OCI-LY1 (cell line): ENCODE data around the gene SRMS.

ENCODE experiments used
- H2AFZ ChIP-seq: fragments of 200-600 bp; sonication (generic), shearing (Covaris generic); 2 replicates; pipeline ENCODE4 v1.6.0; 2014; ENCODE audit warnings: antibody characterized with exemption, mild to moderate bottlenecking, low read length
- H3F3A ChIP-seq: fragments of 200-600 bp; sonication (generic), shearing (Covaris generic); 2 replicates; pipeline ENCODE4 v1.6.0; 2014; ENCODE audit warnings: mild to moderate bottlenecking, antibody characterized with exemption, low read length, moderate library complexity; ENCODE audit not compliant: insufficient read depth
- H3K27ac ChIP-seq: fragments of 200-600 bp; sonication (generic); 2 replicates; pipeline ENCODE4 v1.5.1; 2014; ENCODE audit warnings: low read length, mixed run types, mild to moderate bottlenecking, low read depth; ENCODE audit not compliant: poor library complexity, severe bottlenecking
- H3K27me3 ChIP-seq: fragments of 200-600 bp; sonication (generic); 2 replicates; pipeline ENCODE4 v1.6.0; 2014; ENCODE audit warnings: antibody characterized with exemption, mild to moderate bottlenecking, low read length, moderate library complexity; ENCODE audit not compliant: insufficient read depth
- H3K36me3 ChIP-seq: fragments of 200-600 bp; sonication (generic); 2 replicates; pipeline ENCODE4 v1.6.1; 2014; ENCODE audit warnings: mild to moderate bottlenecking, antibody characterized with exemption, low read length, moderate library complexity, mixed read lengths; ENCODE audit not compliant: insufficient read depth
- H3K4me1 ChIP-seq: fragments of 200-600 bp; sonication (generic); 2 replicates; pipeline ENCODE4 v1.5.1; 2014; ENCODE audit warnings: mild to moderate bottlenecking, low read length, moderate library complexity; ENCODE audit not compliant: insufficient read depth, severe bottlenecking
- H3K4me2 ChIP-seq: fragments of 200-600 bp; sonication (generic), shearing (Covaris generic); 2 replicates; pipeline ENCODE4 v1.6.1; 2014; ENCODE audit warnings: low read length
- H3K4me3 ChIP-seq: fragments of 200-600 bp; sonication (generic); 2 replicates; pipeline ENCODE4 v1.5.1; 2014; ENCODE audit warnings: low read length, low read depth, mild to moderate bottlenecking, mixed read lengths; ENCODE audit not compliant: poor library complexity, severe bottlenecking
- H3K79me2 ChIP-seq: fragments of 200-600 bp; shearing (Covaris generic); 2 replicates; pipeline ENCODE4 v1.6.1; 2016; ENCODE audit warnings: mixed run types, low read length, mixed read lengths; ENCODE audit not compliant: insufficient read depth
- H3K9ac ChIP-seq: fragments of 200-600 bp; sonication (generic), shearing (Covaris generic); 2 replicates; pipeline ENCODE4 v1.6.1; 2014; ENCODE audit warnings: mild to moderate bottlenecking, low read length, mixed read lengths
- H3K9me2 ChIP-seq: fragments of 200-600 bp; sonication (generic), shearing (Covaris generic); 2 replicates; pipeline ENCODE4 v1.6.1; 2014; ENCODE audit warnings: low read depth, mild to moderate bottlenecking, low read length, mixed read lengths
- H3K9me3 ChIP-seq: fragments of 200-600 bp; shearing (Covaris generic); 2 replicates; pipeline ENCODE4 v1.6.1; 2014; ENCODE audit warnings: low read length, mixed read lengths
- H4K20me1 ChIP-seq: fragments of 200-600 bp; sonication (generic), shearing (Covaris generic); 2 replicates; pipeline ENCODE4 v1.6.0; 2016; ENCODE audit warnings: mild to moderate bottlenecking, low read length; ENCODE audit not compliant: insufficient read depth
- CTCF ChIP-seq: fragments of 200-600 bp; sonication (generic), shearing (Covaris generic); IDR thresholded peaks from 2 replicates; pipeline ENCODE4 v1.5.1; 2017; ENCODE audit warnings: mild to moderate bottlenecking, antibody characterized with exemption, low read length, moderate library complexity, mixed read lengths
- EZH2 ChIP-seq: fragments of 200-600 bp; sonication (generic), shearing (Covaris generic); IDR thresholded peaks from 2 replicates; pipeline ENCODE4 v1.8.0; 2017; ENCODE audit warnings: borderline replicate concordance, mixed run types, mild to moderate bottlenecking, antibody characterized with exemption, low read length, moderate library complexity, mixed read lengths

SRMS gene

GRCh38 chr20:63567386-63568169 lies 20.0 kb upstream of the SRMS start:
- no peaks in the 10 kb centered on the region for H3F3A ChIP-seq
- H3K27ac ChIP-seq = no peak overlapping the region
- H3K9me2 ChIP-seq = no peaks in the 10 kb centered on the region
- H3K4me2 ChIP-seq = no peak overlapping the region
- H3K36me3 ChIP-seq = no peaks in the 10 kb centered on the region
- H3K4me1 ChIP-seq = no peaks in the 10 kb centered on the region
- H4K20me1 ChIP-seq = no peaks in the 10 kb centered on the region
- H3K9ac ChIP-seq = no peak overlapping the region
- TF ChIP-seq EZH2 = no peak
- TF ChIP-seq CTCF = no peak
- H3K4me3 ChIP-seq = no peak overlapping the region
- H3K9me3 ChIP-seq = no peaks in the 10 kb centered on the region
- peaks cover 10% of the 10 kb centered on the region; the same call in 1 of the 2 replicates for H3K27me3 ChIP-seq
- no peaks in the 10 kb centered on the region for H3K79me2 ChIP-seq
- no peak overlapping the region for H2AFZ ChIP-seq

DNA sequence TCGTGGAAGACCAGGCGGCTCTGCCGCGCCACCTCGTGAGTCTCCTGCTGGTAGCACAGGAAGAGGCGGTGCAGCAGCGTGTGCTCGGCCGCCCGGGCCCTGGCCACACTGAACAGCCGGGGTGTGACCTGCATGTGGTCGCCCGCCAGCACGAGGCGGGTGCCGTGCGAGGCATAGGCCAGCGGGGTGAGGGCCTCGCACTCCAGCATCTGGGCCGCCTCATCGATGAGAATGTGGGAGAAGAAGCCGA lies 19.5 kb upstream of the SRMS start:
- Histone ChIP-seq H3K9me3 (no peaks in the 10 kb centered on the region), H3K79me2 (no peaks in the 10 kb centered on the region), H3K4me1 (no peaks in the 10 kb centered on the region), H3F3A (no peaks in the 10 kb centered on the region), H4K20me1 (no peaks in the 10 kb centered on the region), H3K27ac (no peak overlapping the region), H2AFZ (no peak overlapping the region), H3K9me2 (no peaks in the 10 kb centered on the region), H3K4me3 (no peak overlapping the region), H3K27me3 (peaks cover 10% of the 10 kb centered on the region; the same call in 1 of the 2 replicates), H3K36me3 (no peaks in the 10 kb centered on the region), H3K4me2 (no peak overlapping the region), H3K9ac (no peak overlapping the region)
- TF ChIP-seq EZH2 (no peak), CTCF (no peak)

GRCh38 chr20:63566395-63567135 lies 19.0 kb upstream of the SRMS start:
- Histone ChIP-seq H3K9me3 (no peaks in the 10 kb centered on the region), H3K27ac (no peak overlapping the region), H3K79me2 (no peaks in the 10 kb centered on the region), H4K20me1 (no peaks in the 10 kb centered on the region), H3K36me3 (no peaks in the 10 kb centered on the region), H3K4me2 (no peak overlapping the region), H3K27me3 (peaks cover 13% of the 10 kb centered on the region; the same call in 1 of the 2 replicates), H3K9me2 (no peaks in the 10 kb centered on the region), H3K9ac (no peak overlapping the region), H2AFZ (no peak overlapping the region), H3K4me3 (no peak overlapping the region), H3K4me1 (no peaks in the 10 kb centered on the region), H3F3A (no peaks in the 10 kb centered on the region)
- TF ChIP-seq CTCF = no peak
- no peak for TF ChIP-seq EZH2
